Measurements from ENCODE around the gene PRR3. TPM values are rescaled to one million over a fixed set of nuclear protein-coding genes. Genes with fewer than 3 reads are reported as not detected.
A peak's percentile ranks its signal among the peaks of the same experiment; 100 is the strongest.

The PRR3 gene
- total and polyA plus RNA-seq, 9 of the 15 experiments (the other 6 are each of a cell fraction or from before 2014, with no cell fraction given): 23.5 to 59.6 (median 28.8) TPM

DNA sequence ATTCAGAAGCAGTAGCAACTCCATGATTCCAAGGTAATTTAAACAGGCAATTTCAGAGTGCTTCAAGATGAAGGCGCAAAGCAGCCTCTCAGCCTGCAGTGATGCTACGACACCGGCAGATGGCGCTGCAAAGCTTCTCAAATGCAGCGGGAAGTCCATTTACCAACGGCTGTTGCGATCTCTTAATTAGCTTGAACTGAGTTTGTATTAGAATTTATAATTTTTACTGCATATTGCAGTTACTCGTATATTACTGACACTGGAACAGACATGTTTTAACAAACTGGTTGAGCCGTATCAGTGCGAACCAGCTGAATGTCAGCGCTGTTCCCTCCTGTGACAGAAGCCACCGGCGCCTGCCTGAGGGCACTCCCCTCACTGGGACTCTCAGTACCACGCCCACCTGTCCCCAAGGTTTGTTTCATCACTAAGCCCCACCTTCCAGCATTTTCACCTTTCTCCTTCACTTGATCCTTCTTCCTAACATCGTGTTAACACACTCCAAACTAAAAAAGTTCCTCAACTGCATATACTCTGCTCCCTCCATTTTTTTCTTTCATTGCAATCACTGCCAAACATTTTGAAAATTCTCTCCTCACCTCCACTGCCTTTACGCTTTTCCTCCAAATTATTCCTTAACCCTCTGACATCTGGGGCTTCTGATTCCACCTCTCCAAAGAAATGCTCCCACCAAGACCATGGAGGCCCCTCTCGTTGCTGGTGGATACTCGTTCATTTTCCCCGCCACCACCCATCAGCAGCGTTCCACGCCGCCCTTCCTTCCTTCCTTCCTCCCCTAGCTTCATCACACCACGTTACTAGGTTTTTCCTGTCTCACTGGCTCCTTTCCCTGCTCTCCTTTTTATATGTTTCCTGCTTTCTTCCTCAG is 15.3 kb upstream of the PRR3 start (continued):
- no peak for TF ChIP-seq RNF219 (CRISPR knock-in tag; IDR thresholded peaks at IDR 0.05)
- TF ChIP-seq, protein P1, sequence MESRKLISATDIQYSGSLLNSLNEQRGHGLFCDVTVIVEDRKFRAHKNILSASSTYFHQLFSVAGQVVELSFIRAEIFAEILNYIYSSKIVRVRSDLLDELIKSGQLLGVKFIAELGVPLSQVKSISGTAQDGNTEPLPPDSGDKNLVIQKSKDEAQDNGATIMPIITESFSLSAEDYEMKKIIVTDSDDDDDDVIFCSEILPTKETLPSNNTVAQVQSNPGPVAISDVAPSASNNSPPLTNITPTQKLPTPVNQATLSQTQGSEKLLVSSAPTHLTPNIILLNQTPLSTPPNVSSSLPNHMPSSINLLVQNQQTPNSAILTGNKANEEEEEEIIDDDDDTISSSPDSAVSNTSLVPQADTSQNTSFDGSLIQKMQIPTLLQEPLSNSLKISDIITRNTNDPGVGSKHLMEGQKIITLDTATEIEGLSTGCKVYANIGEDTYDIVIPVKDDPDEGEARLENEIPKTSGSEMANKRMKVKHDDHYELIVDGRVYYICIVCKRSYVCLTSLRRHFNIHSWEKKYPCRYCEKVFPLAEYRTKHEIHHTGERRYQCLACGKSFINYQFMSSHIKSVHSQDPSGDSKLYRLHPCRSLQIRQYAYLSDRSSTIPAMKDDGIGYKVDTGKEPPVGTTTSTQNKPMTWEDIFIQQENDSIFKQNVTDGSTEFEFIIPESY (CRISPR knock-in tag; IDR thresholded peaks at IDR 0.05): no peak
- TF ChIP-seq YBX1 (IDR thresholded peaks at IDR 0.05): no peak
- peak; percentile 41; the same call in 1 of the 2 replicates for TF ChIP-seq STAG1 (CRISPR knock-in tag; IDR thresholded peaks at IDR 0.05; ENCODE audit: borderline replicate concordance)
- no peak for TF ChIP-seq ZNF79 (CRISPR knock-in tag; IDR thresholded peaks at IDR 0.05; ENCODE audit: low read depth)
- TF ChIP-seq CBX5 (IDR thresholded peaks at IDR 0.05; ENCODE audit: borderline replicate concordance, low read depth): no peak
- TF ChIP-seq, protein P2, sequence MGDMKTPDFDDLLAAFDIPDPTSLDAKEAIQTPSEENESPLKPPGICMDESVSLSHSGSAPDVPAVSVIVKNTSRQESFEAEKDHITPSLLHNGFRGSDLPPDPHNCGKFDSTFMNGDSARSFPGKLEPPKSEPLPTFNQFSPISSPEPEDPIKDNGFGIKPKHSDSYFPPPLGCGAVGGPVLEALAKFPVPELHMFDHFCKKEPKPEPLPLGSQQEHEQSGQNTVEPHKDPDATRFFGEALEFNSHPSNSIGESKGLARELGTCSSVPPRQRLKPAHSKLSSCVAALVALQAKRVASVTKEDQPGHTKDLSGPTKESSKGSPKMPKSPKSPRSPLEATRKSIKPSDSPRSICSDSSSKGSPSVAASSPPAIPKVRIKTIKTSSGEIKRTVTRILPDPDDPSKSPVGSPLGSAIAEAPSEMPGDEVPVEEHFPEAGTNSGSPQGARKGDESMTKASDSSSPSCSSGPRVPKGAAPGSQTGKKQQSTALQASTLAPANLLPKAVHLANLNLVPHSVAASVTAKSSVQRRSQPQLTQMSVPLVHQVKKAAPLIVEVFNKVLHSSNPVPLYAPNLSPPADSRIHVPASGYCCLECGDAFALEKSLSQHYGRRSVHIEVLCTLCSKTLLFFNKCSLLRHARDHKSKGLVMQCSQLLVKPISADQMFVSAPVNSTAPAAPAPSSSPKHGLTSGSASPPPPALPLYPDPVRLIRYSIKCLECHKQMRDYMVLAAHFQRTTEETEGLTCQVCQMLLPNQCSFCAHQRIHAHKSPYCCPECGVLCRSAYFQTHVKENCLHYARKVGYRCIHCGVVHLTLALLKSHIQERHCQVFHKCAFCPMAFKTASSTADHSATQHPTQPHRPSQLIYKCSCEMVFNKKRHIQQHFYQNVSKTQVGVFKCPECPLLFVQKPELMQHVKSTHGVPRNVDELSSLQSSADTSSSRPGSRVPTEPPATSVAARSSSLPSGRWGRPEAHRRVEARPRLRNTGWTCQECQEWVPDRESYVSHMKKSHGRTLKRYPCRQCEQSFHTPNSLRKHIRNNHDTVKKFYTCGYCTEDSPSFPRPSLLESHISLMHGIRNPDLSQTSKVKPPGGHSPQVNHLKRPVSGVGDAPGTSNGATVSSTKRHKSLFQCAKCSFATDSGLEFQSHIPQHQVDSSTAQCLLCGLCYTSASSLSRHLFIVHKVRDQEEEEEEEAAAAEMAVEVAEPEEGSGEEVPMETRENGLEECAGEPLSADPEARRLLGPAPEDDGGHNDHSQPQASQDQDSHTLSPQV (IDR thresholded peaks at IDR 0.05): no peak
- TF ChIP-seq FOXK1 (CRISPR knock-in tag; IDR thresholded peaks at IDR 0.05; ENCODE audit: borderline replicate concordance): no peak
- no peak for TF ChIP-seq NCOA6 (IDR thresholded peaks at IDR 0.05)
- no peak for TF ChIP-seq TFAM (CRISPR knock-in tag; conservative IDR thresholded peaks at IDR 0.05)
- TF ChIP-seq, protein P3, sequence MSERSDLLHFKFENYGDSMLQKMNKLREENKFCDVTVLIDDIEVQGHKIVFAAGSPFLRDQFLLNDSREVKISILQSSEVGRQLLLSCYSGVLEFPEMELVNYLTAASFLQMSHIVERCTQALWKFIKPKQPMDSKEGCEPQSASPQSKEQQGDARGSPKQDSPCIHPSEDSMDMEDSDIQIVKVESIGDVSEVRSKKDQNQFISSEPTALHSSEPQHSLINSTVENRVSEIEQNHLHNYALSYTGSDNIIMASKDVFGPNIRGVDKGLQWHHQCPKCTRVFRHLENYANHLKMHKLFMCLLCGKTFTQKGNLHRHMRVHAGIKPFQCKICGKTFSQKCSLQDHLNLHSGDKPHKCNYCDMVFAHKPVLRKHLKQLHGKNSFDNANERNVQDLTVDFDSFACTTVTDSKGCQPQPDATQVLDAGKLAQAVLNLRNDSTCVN (CRISPR knock-in tag; IDR thresholded peaks at IDR 0.05): no peak; the same call in 1 of the 2 replicates
